IPS DF 6.9 (cell line): ENCODE data around the gene AMFR.

Source experiments
- DNase-seq: peaks from one replicate; pipeline ENCODE4 v3.0.0-alpha.2; 2013; ENCODE audit warnings: low read depth, low spot score
- H3K27ac ChIP-seq: one replicate; pipeline ENCODE4 v1.5.1; 2013; ENCODE audit warnings: low read length, control low read depth
- H3K27me3 ChIP-seq: 2 replicates; pipeline ENCODE4 v1.6.1; 2013; ENCODE audit warnings: mild to moderate bottlenecking, low read length; ENCODE audit not compliant: control insufficient read depth, insufficient read depth
- H3K36me3 ChIP-seq: 2 replicates; pipeline ENCODE4 v1.6.1; 2013; ENCODE audit warnings: low read length; ENCODE audit not compliant: control insufficient read depth, insufficient read depth
- H3K4me1 ChIP-seq: 2 replicates; pipeline ENCODE4 v1.6.1; 2013; ENCODE audit warnings: low read length; ENCODE audit not compliant: control insufficient read depth, insufficient read depth
- H3K4me3 ChIP-seq: 2 replicates; pipeline ENCODE4 v1.5.1; 2013; ENCODE audit warnings: mild to moderate bottlenecking, low read length
- H3K9me3 ChIP-seq: 2 replicates; pipeline ENCODE4 v1.6.1; 2013; ENCODE audit warnings: low read length, inconsistent platforms; ENCODE audit not compliant: control insufficient read depth, insufficient read depth
- WGBS: extraction: QIAGEN DNeasy Blood & Tissue Kit; methylation state at CpG from one replicate; pipeline ENCODE4 v1.1.7; 2013; ENCODE audit warnings: mixed read lengths, missing lambda C conversion rate; ENCODE audit not compliant: insufficient read length, insufficient coverage; 5-methylcytosine and 5-hydroxymethylcytosine counted together

The AMFR gene

DNA sequence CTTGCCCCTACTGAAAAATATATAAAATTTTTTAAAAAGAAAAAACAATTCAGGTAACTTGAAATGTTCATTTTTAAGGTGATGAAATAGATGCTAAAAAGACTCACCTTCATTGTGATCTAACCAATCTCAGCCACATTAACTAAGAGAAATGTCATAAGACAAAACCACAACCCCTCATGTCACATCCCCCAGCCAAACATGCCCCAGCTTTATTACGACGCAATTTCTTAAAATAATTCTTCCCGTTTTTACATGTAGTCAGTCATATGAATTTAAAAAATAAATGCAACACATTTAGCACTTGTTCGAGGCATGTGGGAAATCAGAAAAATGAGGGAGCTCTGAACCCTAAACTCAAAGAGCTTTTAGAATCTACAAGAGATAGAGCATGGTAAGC, 9.5 kb downstream of the AMFR start:
- H3K27ac ChIP-seq: no peak overlapping the region
- no peaks in the 10 kb centered on the region for H3K36me3 ChIP-seq
- no peaks in the 10 kb centered on the region for H3K9me3 ChIP-seq
- DNase-seq: no peak
- 100% methylated on average over 3 of the region's 4 CpGs for WGBS
- H3K4me1 ChIP-seq: no peaks in the 10 kb centered on the region
- no peak overlapping the region for H3K4me3 ChIP-seq
- H3K27me3 ChIP-seq: no peaks in the 10 kb centered on the region

DNA sequence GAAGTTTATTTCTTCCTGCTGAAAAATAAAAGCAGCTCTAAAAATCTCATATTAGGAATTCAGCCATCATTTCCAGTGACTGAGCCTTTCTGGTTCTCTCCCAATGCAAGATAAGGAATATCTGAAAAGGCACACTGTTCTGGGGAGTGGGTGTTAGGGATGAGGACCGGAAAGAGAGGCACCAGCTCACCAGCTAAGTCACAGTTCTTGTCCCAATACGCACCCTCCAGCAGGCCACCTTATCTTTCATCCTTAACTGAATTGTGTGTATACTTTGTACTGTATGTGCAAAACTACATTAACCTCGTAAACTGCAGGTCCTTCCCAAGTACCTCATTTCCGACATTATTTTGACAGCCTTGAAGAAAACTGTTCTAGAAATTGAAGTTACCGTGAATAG, 11.0 kb downstream of the AMFR start:
- no peaks in the 10 kb centered on the region for H3K9me3 ChIP-seq
- H3K27ac ChIP-seq: no peak overlapping the region
- H3K4me1 ChIP-seq: no peaks in the 10 kb centered on the region
- no CpG with 5 or more reads among the region's 5 CpGs for WGBS
- H3K27me3 ChIP-seq: no peaks in the 10 kb centered on the region
- no peak for DNase-seq
- H3K4me3 ChIP-seq: no peak overlapping the region
- no peaks in the 10 kb centered on the region for H3K36me3 ChIP-seq

DNA sequence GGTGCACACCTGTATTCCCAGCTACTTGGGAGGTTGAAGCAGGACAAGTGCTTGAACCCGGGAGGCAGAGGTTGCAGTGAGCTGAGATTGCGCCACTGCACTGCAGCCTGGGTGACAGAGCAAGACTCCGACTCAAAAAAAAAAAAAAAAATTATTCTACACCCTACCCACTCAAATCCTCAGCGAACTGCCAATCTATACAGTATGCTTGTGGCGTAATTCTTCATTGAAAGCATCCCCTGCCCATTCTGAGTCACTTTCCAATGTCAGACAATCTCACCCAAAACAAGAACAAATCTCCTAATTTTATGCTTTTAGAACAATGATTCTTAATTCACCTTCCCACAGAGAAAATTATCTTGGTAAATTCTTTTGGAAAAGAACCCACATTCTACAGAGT, 12.0 kb downstream of the AMFR start:
- Histone ChIP-seq H3K9me3 (no peaks in the 10 kb centered on the region), H3K36me3 (no peaks in the 10 kb centered on the region; the same call in 1 of the 2 replicates), H3K4me3 (no peak overlapping the region), H3K4me1 (no peaks in the 10 kb centered on the region), H3K27ac (no peak overlapping the region), H3K27me3 (no peaks in the 10 kb centered on the region)
- no CpG with 5 or more reads among the region's 5 CpGs for WGBS
- no peak for DNase-seq

DNA sequence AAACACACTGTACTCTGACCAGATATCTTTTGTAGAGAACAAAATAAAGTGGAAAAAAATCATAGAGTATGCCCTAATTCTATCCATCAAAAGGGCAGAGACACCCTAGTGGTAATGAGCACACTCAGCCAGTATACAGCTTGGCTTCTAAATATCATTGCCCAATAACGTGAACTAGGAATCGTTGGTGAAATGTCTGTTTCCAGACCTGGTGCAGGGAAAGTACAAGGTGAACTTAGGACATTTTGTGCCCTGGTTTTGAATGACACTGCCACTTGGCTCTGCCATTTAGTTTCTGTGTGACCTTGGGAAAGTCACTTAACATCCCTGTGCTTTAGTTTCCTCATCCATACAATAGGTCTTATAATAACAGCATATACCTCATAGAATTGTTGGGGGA, 13.7 kb downstream of the AMFR start:
- H3K4me1 ChIP-seq: no peaks in the 10 kb centered on the region

GRCh38 chr16:56411123-56411522, 14.2 kb downstream of the AMFR start:
- Histone ChIP-seq H3K36me3 (no peaks in the 10 kb centered on the region; the same call in 1 of the 2 replicates), H3K4me1 (no peaks in the 10 kb centered on the region), H3K27me3 (no peaks in the 10 kb centered on the region), H3K4me3 (no peak overlapping the region), H3K9me3 (no peaks in the 10 kb centered on the region), H3K27ac (no peak overlapping the region)
- WGBS: no CpG with 5 or more reads among the region's 5 CpGs
- DNase-seq: no peak

More for the DNA sequence above, 13.7 kb downstream of the AMFR start:
- Histone ChIP-seq H3K36me3 (no peaks in the 10 kb centered on the region; the same call in 1 of the 2 replicates), H3K27me3 (no peaks in the 10 kb centered on the region), H3K9me3 (no peaks in the 10 kb centered on the region), H3K27ac (no peak overlapping the region), H3K4me3 (no peak overlapping the region)
- WGBS: no CpG with 5 or more reads among the region's 2 CpGs
- DNase-seq: no peak

DNA sequence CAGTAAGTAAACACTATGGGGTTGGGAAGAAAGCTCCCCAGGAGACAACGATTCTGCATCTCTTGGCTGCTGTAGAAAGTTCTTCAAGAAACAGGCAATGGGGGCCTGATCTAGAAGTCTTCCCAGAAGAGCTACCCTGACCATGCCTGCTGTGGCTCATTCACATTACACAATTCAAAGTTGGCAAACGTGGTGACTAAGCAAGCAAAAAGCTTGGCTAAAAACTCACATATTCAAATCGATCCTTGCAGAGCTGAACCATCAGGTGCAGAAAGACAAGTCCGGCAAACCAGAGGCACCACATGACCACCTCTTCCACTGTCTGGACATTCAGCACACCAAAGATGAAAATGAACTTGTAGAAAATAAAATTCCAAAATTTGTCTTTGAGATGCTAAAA, 16.1 kb downstream of the AMFR start:
- H3K4me3 ChIP-seq: no peak overlapping the region
- WGBS: no CpG with 5 or more reads among the region's 4 CpGs
- DNase-seq: no peak

DNA sequence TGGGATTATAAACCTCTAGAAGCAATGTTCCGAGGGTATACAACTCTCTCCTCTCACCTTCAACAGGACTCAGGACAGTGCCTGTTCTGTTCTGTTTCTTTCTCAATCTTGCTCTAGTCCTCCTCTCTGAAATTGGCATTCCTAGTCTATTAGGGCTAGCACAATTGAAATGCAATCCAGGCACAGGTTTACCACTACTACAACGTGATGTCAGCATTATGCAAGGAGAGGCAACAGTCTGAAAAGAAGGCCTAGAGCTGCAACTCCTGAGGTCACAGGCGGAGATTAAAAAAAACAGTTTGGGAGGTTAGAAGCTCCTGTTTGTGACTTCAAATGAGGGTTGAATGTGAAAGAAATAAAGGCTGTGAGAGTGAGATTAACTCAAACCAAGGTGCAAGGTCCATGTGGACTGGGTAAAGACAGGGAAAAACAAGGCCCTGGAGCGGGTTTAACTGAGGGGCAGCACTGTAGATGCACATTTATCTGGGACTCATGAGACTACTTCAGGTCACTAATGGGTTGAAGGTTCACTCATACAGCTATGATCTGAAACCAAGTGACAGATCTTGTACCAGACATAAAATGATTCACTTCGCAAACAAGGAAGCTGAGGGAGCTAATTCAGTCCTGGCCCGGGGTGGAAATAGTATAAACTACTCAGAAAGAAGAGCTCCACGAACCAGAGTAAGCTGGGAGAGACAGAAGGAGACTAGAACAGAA, 16.8 kb downstream of the AMFR start:
- Histone ChIP-seq H3K36me3 (no peaks in the 10 kb centered on the region; the same call in 1 of the 2 replicates), H3K27me3 (no peaks in the 10 kb centered on the region), H3K4me1 (no peaks in the 10 kb centered on the region), H3K27ac (no peak overlapping the region), H3K4me3 (no peak overlapping the region), H3K9me3 (no peaks in the 10 kb centered on the region)
- no peak for DNase-seq
- no CpG with 5 or more reads among the region's 7 CpGs for WGBS

More for the DNA sequence above, 16.1 kb downstream of the AMFR start:
- Histone ChIP-seq H3K9me3 (no peaks in the 10 kb centered on the region), H3K27ac (no peak overlapping the region), H3K27me3 (no peaks in the 10 kb centered on the region), H3K4me1 (no peaks in the 10 kb centered on the region), H3K36me3 (no peaks in the 10 kb centered on the region; the same call in 1 of the 2 replicates)

GRCh38 chr16:56405977-56406672, 19.2 kb downstream of the AMFR start:
- no CpG with 5 or more reads among the region's 4 CpGs for WGBS
- Histone ChIP-seq H3K27me3 (no peaks in the 10 kb centered on the region), H3K36me3 (peaks cover 2% of the 10 kb centered on the region; the same call in 1 of the 2 replicates), H3K4me1 (no peaks in the 10 kb centered on the region), H3K27ac (no peak overlapping the region), H3K4me3 (no peak overlapping the region), H3K9me3 (no peaks in the 10 kb centered on the region)
- DNase-seq: no peak

GRCh38 chr16:56401482-56401881, 23.9 kb downstream of the AMFR start:
- Histone ChIP-seq H3K27me3 (no peaks in the 10 kb centered on the region), H3K9me3 (no peaks in the 10 kb centered on the region), H3K27ac (no peak overlapping the region), H3K36me3 (peaks cover 2% of the 10 kb centered on the region; the same call in 1 of the 2 replicates), H3K4me1 (no peaks in the 10 kb centered on the region), H3K4me3 (no peak overlapping the region)
- WGBS: no CpG with 5 or more reads among the region's 5 CpGs
- peak; percentile 16 for DNase-seq

DNA sequence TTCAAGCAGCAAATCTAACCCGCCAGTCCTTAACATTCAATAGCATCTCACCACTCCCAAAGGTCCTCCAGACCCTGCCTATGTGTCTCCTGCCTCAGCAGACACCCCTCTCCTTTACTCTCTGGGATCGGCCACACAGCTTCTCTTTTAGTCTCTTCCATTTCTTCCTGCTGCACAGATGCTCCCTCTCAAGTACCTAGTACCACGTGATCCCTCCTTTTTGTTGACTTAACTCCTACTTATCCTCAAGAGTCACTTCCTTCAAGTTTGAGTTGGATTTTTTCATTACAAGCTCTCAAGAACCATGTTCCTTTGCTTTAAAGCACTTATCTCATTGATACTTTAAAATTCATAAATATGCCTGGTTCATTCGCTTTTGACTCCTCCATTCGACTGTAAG, 24.9 kb downstream of the AMFR start:
- peaks cover 2% of the 10 kb centered on the region; the same call in 1 of the 2 replicates for H3K36me3 ChIP-seq
- WGBS: no CpG with 5 or more reads among the region's 5 CpGs

More for the DNA sequence above, 24.9 kb downstream of the AMFR start:
- Histone ChIP-seq H3K9me3 (no peaks in the 10 kb centered on the region), H3K4me3 (no peak overlapping the region), H3K4me1 (no peaks in the 10 kb centered on the region), H3K27me3 (no peaks in the 10 kb centered on the region), H3K27ac (no peak overlapping the region)
- DNase-seq: no peak
